HepG2 (cell line): ENCODE results near the gene ENC1. TPM values are rescaled to one million over a fixed set of nuclear protein-coding genes. Genes with fewer than 3 reads are reported as not detected.
A peak's percentile ranks its signal among the peaks of the same experiment; 100 is the strongest.

Experiments used
- BRD4 ChIP-seq: sonication (generic); formaldehyde crosslinking; IDR thresholded peaks from 2 replicates; pipeline ENCODE4 v1.4.0; 2020; ENCODE audit warnings: missing genetic modification reagents
- CREB1 ChIP-seq, 2 experiments: fragments of 450-650 bp in 1 of 2; IDR thresholded peaks; 2 replicates each; pipeline ENCODE4 v1.6.1; 2016 to 2017; ENCODE audit warnings: control low read depth in 1 of 2, mild to moderate bottlenecking in 1 of 2, missing compliant biosample characterization in 1 of 2, missing genetic modification characterization in 1 of 2
- DMAP1 ChIP-seq: IDR thresholded peaks from 2 replicates; pipeline ENCODE4 v1.6.1; 2016
- E2F1 ChIP-seq: sonication (generic); formaldehyde crosslinking; IDR thresholded peaks from 2 replicates; pipeline ENCODE4 v1.5.0; 2020; ENCODE audit warnings: missing genetic modification reagents
- ETV6 ChIP-seq: sonication (generic); formaldehyde crosslinking; conservative IDR thresholded peaks from 2 replicates; pipeline ENCODE4 v1.4.0; 2020; ENCODE audit warnings: missing genetic modification reagents
- GPN1 ChIP-seq: sonication (generic); formaldehyde crosslinking; IDR thresholded peaks from 2 replicates; pipeline ENCODE4 v1.5.1; 2020; ENCODE audit warnings: missing genetic modification reagents, borderline replicate concordance
- GTF3A ChIP-seq: sonication (generic); formaldehyde crosslinking; conservative IDR thresholded peaks from 2 replicates; pipeline ENCODE4 v1.4.0; 2020; ENCODE audit warnings: mild to moderate bottlenecking, missing genetic modification reagents
- HCFC1 ChIP-seq: fragments of 150-350 bp; IDR thresholded peaks from 2 replicates; pipeline ENCODE4 v1.6.1; 2014; ENCODE audit warnings: low read depth, low read length
- KLF16 ChIP-seq, 2 experiments: sonication (generic) in 1 of 2; formaldehyde crosslinking in 1 of 2; IDR thresholded peaks; 2 replicates each; pipeline versions ENCODE4 v1.6.1 to v1.8.0; 2016 to 2023; ENCODE audit warnings: missing genetic modification reagents in 2 of 2, missing compliant biosample characterization in 1 of 2
- MEIS1 ChIP-seq: sonication (generic); formaldehyde crosslinking; IDR thresholded peaks from 2 replicates; pipeline ENCODE4 v1.9.0; 2021; ENCODE audit warnings: mild to moderate bottlenecking, missing genetic modification reagents, moderate library complexity, borderline replicate concordance
- MIER3 ChIP-seq: IDR thresholded peaks from 2 replicates; pipeline ENCODE4 v1.6.1; 2016; ENCODE audit warnings: missing compliant biosample characterization, borderline replicate concordance
- NR2F1 ChIP-seq, 2 experiments: fragments of 450-650 bp in 1 of 2; formaldehyde crosslinking in 1 of 2; IDR thresholded peaks; 2 replicates each; pipeline versions ENCODE4 v1.5.0 to v1.6.1; 2016 to 2020; ENCODE audit warnings: mild to moderate bottlenecking in 1 of 2, missing compliant biosample characterization in 1 of 2, missing genetic modification reagents in 1 of 2, moderate library complexity in 1 of 2
- RFX1 ChIP-seq: fragments of 450-650 bp; IDR thresholded peaks from 2 replicates; pipeline ENCODE4 v1.6.1; 2017
- SSRP1 ChIP-seq: IDR thresholded peaks from 2 replicates; pipeline ENCODE4 v1.6.1; 2016; ENCODE audit warnings: control low read depth
- ZFYVE20 ChIP-seq: sonication (generic); formaldehyde crosslinking; IDR thresholded peaks from 2 replicates; pipeline ENCODE4 v1.8.0; 2023; ENCODE audit warnings: low read depth, mild to moderate bottlenecking, moderate library complexity, missing genetic modification reagents, borderline replicate concordance
- ZNF260 ChIP-seq: sonication (generic); formaldehyde crosslinking; IDR thresholded peaks from 2 replicates; pipeline ENCODE4 v1.4.0; 2020; ENCODE audit warnings: missing genetic modification reagents, low read depth, mild to moderate bottlenecking, borderline replicate concordance
- ZNF598 ChIP-seq: sonication (generic); formaldehyde crosslinking; IDR thresholded peaks from 2 replicates; pipeline ENCODE4 v1.5.1; 2020; ENCODE audit warnings: mild to moderate bottlenecking, missing genetic modification reagents, borderline replicate concordance
- ZNF772 ChIP-seq: sonication (generic); formaldehyde crosslinking; IDR thresholded peaks from 2 replicates; pipeline ENCODE4 v1.5.0; 2020; ENCODE audit warnings: mild to moderate bottlenecking, missing genetic modification reagents
- polyA plus RNA-seq, 8 experiments: library from polyadenylated mRNA; depleted of rRNA in 3 of 8; stranded (reverse) in 7 of 8; unstranded in 1 of 8; fragments of >200 nt; fragmentation: Illumina TruSeq in 4 of 8; extraction: Trizol in 4 of 8; gene quantifications; 2 replicates each; pipeline versions ENCODE4 v1.2.1 to v1.2.3, GENCODE V29; 2011 to 2016; ENCODE audit warnings: low read depth in 4 of 8, missing spikeins in 1 of 8, mixed read lengths in 1 of 8; ENCODE audit not compliant: insufficient read depth in 1 of 8
- total RNA-seq, 5 experiments: library from RNA; depleted of rRNA; stranded (reverse); fragments of >200 nt; fragmentation: Illumina TruSeq; extraction: Trizol; gene quantifications; 2 replicates each; pipeline ENCODE4 v1.2.3, GENCODE V29; 2016; ENCODE audit warnings: low read depth in 1 of 5
- TF ChIP-seq, protein P1 (sequence below): sonication (generic); formaldehyde crosslinking; IDR thresholded peaks from 2 replicates; pipeline ENCODE4; 2020; ENCODE audit warnings: missing genetic modification reagents, mild to moderate bottlenecking, borderline replicate concordance
- TF ChIP-seq, protein P2 (sequence below): IDR thresholded peaks from 2 replicates; pipeline ENCODE4 v1.6.1; 2016; ENCODE audit warnings: missing genetic modification reagents, missing compliant biosample characterization

The ENC1 gene
- total and polyA plus RNA-seq, 2 of the 13 experiments (the other 11 are each of a cell fraction or from before 2014, with no cell fraction given), result 63.8 to 64.4 TPM

DNA sequence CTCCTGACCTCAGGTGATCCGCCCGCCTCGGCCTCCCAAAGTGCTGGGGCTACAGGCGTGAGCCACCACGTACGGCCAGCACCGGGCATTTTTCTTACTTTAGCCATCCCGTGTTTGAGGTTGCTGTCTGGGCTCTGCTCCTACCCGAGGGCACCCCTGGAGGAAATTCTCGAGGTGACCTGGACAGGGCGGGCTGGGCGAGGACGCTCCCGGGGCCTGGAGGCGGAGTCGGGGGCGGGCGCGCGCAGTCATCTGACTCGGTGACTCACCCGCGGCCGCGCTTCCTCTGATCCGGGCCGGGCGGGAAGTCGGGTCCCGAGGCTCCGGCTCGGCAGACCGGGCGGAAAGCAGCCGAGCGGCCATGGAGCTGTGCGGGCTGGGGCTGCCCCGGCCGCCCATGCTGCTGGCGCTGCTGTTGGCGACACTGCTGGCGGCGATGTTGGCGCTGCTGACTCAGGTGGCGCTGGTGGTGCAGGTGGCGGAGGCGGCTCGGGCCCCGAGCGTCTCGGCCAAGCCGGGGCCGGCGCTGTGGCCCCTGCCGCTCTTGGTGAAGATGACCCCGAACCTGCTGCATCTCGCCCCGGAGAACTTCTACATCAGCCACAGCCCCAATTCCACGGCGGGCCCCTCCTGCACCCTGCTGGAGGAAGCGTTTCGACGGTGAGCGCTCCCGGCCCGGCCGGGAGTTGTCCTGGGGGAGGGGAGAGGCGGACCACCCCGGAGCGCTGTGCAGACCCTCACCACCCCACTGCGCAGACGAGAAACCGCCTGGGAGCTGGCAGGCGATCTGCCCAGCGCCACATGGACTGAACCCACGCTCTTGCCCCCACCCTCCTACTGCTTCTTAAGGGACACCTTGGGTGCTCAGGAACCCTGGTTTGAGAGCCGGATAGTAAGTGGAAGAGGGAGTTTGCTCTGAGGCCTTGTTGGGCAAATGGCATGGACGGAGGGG, 44.6 kb upstream of the ENC1 start, which contains the start of gene HEXB (continued):
- TF ChIP-seq, protein P1, sequence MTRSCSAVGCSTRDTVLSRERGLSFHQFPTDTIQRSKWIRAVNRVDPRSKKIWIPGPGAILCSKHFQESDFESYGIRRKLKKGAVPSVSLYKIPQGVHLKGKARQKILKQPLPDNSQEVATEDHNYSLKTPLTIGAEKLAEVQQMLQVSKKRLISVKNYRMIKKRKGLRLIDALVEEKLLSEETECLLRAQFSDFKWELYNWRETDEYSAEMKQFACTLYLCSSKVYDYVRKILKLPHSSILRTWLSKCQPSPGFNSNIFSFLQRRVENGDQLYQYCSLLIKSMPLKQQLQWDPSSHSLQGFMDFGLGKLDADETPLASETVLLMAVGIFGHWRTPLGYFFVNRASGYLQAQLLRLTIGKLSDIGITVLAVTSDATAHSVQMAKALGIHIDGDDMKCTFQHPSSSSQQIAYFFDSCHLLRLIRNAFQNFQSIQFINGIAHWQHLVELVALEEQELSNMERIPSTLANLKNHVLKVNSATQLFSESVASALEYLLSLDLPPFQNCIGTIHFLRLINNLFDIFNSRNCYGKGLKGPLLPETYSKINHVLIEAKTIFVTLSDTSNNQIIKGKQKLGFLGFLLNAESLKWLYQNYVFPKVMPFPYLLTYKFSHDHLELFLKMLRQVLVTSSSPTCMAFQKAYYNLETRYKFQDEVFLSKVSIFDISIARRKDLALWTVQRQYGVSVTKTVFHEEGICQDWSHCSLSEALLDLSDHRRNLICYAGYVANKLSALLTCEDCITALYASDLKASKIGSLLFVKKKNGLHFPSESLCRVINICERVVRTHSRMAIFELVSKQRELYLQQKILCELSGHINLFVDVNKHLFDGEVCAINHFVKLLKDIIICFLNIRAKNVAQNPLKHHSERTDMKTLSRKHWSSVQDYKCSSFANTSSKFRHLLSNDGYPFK (CRISPR knock-in tag), result peak; percentile 38; the same call in 1 of the 2 replicates
- TF ChIP-seq E2F1 (peak; percentile 77), ZNF260 (no peak), CREB1 (IDR thresholded peaks at IDR 0.05) (no peak), CREB1 (CRISPR knock-in tag; IDR thresholded peaks at IDR 0.05) (no peak), SSRP1 (CRISPR knock-in tag) (no peak), MIER3 (CRISPR knock-in tag) (no peak), GPN1 (CRISPR knock-in tag) (no peak), ZFYVE20 (CRISPR knock-in tag) (no peak), ETV6 (CRISPR knock-in tag) (no peak), ZNF772 (peak; percentile 83; the same call in 1 of the 2 replicates), DMAP1 (no peak), RFX1 (no peak), GTF3A (CRISPR knock-in tag) (no peak), NR2F1 (CRISPR knock-in tag; IDR thresholded peaks at IDR 0.05) (no peak), MEIS1 (CRISPR knock-in tag) (peak; percentile 40; the same call in 1 of the 2 replicates), ZNF598 (CRISPR knock-in tag) (0 out of 2 replicates have a peak, but pooled peaks have one; percentile 14), KLF16 (CRISPR knock-in tag; IDR thresholded peaks at IDR 0.05) (peak in 1 of 2 experiments; percentile 71; a peak in 2 of 4 replicates), BRD4 (CRISPR knock-in tag) (peak; percentile 52; the same call in 1 of the 2 replicates), HCFC1 (no peak)
- TF ChIP-seq, protein P2, sequence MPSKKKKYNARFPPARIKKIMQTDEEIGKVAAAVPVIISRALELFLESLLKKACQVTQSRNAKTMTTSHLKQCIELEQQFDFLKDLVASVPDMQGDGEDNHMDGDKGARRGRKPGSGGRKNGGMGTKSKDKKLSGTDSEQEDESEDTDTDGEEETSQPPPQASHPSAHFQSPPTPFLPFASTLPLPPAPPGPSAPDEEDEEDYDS (CRISPR knock-in tag), result peak; percentile 45; the same call in 1 of the 2 replicates
